ENCODE data around the gene KBTBD2. TPM values are rescaled to one million over a fixed set of nuclear protein-coding genes. Genes with fewer than 3 reads are reported as not detected.
A peak's percentile ranks its signal among the peaks of the same experiment; 100 is the strongest.
"Not testable (repeated sequence)": the region's sequence is repeated elsewhere in the genome, so short reads cannot be mapped to it uniquely, and the experiment has no call there.

KBTBD2 gene
- total RNA-seq, 1 donor from 2014 or later: 53.6 TPM

- H3K4me3 Mint-ChIP-seq (ENCODE audit: unreplicated experiment); DNase-seq (ENCODE audit: low spot score); H3K4me1 Mint-ChIP-seq (ENCODE audit: unreplicated experiment); H3K27me3 Mint-ChIP-seq (ENCODE audit: unreplicated experiment); H3K9me3 Mint-ChIP-seq (ENCODE audit: unreplicated experiment): not testable (repeated sequence)
- Mint-ChIP-seq H3K27ac (ENCODE audit: unreplicated experiment) (peak overlapping the region; percentile 17), H3K36me3 (ENCODE audit: low read depth, unreplicated experiment) (peaks cover 12% of the 10 kb centered on the region)
Observed at GRCh38 chr7:32828996-32829752, 62.4 kb downstream of the KBTBD2 start.

Other genes with a start within 250 kb of the KBTBD2 start
- gene FKBP9, start 65.7 kb upstream of the KBTBD2 start, total RNA-seq (ENCODE audit: unreplicated experiment): 218 TPM
- 31.9 TPM for gene NT5C3A, start 171.0 kb upstream of the KBTBD2 start, total RNA-seq (ENCODE audit: unreplicated experiment)
- gene RP9, start 217.6 kb upstream of the KBTBD2 start, total RNA-seq (ENCODE audit: unreplicated experiment): 25.4 TPM
- gene BBS9, start 237.8 kb upstream of the KBTBD2 start, total RNA-seq (ENCODE audit: unreplicated experiment): 33.0 TPM